ENCODE measurements around the gene NKX1-1.
"Not testable (repeated sequence)": the region's sequence is repeated elsewhere in the genome, so short reads cannot be mapped to it uniquely, and the experiment has no call there.

Gene NKX1-1

DNA sequence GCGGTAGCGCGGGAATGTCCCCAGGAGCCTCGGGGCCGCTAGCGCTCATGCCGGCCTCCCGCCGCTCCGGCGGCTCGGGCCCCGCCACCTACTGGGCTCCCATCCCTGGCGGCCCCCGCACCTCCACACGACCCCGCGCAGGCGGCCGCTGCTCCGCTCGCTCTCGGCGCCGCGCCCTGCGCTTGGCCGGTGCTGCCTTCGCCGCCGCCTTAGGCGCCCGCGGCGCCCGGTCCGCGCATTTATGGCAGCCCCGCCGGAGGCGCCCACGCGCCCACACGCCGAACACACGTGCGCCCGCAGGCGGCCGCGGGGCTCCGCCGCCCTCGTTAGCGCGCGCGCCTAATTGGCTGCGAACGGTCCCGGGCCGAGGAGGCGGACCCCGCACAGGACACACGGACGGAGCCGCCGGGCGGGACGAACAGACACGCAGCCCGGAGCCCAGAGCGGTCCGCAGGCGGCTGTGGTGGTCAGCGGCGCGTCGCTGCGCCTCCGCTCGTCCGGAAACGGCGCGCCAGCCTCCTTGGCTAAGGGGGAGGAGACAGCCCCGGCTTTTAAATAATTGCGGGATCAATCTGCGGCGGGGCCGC is at the start of gene NKX1-1:
NKX1-1 (minus strand) TSS at position 49 of the 587 bp plus-strand sequence; CDS start at position 49, 0 bp downstream.
- DNase-seq = no peak

GRCh38 chr4:1453731-1454130 is 47.5 kb upstream of the NKX1-1 start:
- DNase-seq = no peak

DNA sequence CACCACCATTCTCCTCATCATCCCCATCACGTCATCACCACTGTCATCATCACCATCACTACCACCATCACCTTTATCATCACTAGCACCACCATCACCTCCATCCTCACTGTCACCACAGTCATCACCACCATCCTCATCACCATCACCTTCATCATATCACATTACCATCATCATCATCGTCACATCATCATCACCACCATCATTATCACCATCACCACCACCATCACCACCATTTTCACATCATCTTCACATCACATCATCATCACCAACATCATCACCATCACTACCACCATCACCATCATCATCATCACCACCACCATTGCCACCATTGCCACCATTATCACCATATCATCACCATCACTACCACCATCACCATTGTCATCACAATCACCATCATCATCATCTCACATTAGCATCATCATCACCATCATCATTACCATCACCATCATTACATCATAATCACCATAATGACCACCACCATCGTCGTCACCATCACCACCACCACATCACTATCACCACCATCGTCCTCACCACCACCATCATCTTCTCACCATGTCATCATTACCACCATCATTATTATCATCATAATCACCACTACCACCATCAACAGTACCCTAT is 46.3 kb upstream of the NKX1-1 start:
- DNase-seq = no peak

- DNase-seq = no peak
Observed at GRCh38 chr4:1451752-1452122, 45.5 kb upstream of the NKX1-1 start.

GRCh38 chr4:1451106-1451751 is 45.0 kb upstream of the NKX1-1 start:
- DNase-seq = peak; percentile 4

- peak; percentile 7 for DNase-seq
Observed at GRCh38 chr4:1449833-1450741, 43.8 kb upstream of the NKX1-1 start.

DNA sequence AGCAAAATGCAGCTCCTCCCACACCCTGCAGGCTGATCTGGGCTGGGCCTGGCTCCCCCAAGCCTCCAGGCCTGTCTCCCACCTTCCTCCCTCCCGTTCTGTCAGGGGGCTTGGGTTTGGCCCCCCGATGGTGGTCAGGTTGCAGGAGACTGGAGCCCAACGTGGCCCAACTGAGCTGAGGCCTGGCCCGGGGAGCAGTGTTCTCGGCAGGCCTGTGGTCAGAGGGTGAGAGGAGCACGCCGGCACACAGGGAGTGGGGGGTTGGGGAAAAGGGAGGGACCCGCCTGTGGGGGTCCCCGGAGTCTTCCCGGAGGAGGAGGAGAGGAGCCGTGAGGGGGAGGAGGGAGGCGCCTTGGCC is 43.2 kb upstream of the NKX1-1 start:
- no peak for DNase-seq

- peak; percentile 5 for DNase-seq
Observed at GRCh38 chr4:1448589-1449420, 42.6 kb upstream of the NKX1-1 start.

GRCh38 chr4:1447676-1448588 is 41.7 kb upstream of the NKX1-1 start:
- DNase-seq = no peak

DNA sequence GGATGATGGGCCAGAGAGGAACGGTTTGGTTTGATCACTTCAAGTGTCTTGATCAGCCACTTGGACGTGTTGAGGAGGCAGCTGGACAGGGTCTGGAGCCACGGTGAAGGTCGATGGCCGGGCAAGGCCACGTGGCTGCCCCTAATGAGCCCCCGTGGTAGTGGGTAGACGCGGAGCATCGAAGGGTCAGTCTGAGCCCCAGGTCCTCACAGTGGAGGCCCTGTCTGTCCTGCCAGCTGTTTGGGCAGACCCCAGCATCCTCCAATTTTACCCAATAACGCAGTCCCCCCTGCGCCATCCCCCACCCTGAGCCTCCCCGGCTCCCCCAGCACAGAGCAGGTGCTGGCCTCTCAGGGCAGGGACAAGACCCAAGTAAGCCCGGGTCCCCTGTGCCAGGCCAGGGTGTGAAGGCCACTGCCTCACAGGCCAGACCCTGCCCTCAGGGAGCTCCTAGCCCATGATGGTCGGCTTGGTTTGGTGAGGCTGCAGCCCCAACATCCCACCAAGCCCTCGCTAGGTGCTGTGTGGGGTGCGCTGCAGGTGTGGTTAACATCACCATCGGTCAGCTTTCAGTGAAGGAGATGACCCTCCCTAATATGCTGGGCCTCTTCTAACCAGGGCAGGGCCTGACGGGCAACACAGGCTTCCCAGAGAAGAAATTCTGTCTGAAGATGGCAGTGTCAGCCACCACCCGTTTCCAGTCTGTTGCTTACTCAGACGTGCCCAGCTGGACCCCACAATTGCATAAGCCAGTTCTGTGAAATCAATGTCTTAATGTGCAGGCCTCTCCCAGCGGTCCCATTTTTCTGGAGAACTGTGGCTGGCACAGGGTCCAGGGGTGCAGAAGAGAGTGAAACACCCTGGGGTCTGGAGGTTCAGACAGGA is 40.5 kb upstream of the NKX1-1 start:
- DNase-seq = no peak

DNA sequence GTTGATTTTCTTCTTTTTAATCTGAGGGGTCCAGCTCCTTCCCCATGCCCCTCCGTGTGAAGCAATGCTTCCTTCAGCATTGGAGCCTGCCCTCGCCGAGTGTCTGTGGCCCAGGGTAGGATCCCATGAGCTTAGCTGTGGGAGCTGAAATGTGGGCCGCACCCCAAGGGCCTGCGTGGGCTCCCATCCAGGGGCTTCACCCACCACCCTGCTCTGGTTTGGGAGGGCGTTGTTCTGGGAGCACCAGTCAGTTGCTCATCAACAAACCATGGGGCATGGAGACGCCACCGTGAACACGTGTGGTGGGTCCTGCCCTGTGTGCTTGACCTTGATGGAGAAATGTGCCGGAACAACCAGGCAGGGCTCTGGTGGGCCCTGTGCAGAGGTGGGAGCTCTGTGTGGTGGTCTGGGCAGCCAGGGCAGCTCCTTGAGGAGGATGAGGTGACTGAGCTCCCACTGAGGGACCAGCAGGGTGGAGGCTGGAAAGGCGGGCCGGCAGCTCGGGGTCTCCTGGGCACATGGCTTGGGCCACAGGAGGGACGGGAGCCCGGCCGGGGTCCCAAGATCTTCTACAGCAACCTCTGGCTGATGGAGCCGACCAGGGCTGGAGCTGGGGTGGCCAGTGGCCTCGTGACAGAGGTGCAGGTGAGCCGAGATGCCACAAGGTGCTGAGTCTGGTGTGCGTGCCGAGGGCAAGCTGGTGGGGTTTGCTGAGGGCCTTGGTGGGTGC is 39.6 kb upstream of the NKX1-1 start:
- DNase-seq = no peak

DNA sequence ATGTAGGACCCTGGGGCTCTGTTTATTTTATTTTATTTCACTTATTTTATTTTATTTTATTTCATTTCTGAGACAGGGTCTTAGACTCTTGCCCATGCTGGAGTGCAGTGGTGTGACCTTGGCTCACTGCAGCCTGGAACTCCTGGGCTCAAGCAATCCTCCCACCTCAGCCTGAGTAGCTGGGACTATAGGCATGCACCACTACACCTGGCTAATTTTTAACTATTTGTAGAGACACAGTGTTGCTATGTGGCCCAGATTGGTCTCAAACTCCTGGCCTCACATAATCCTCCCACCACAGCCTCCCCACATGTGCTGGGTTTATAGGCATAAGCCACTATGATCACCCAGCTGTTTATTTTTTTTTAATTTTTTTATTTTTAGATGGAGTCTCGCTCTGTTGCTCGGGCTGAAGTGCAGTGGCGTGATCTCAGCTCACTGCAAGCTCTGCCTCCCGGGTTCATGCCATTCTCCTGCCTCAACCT is 37.5 kb upstream of the NKX1-1 start:
- not testable (repeated sequence) for DNase-seq

- DNase-seq = no peak
Observed at GRCh38 chr4:1427010-1427409, 20.8 kb upstream of the NKX1-1 start.

GRCh38 chr4:1421657-1422056 is 15.4 kb upstream of the NKX1-1 start:
- DNase-seq = no peak

- no peak for DNase-seq
Observed at GRCh38 chr4:1419708-1420107, 13.5 kb upstream of the NKX1-1 start.

DNA sequence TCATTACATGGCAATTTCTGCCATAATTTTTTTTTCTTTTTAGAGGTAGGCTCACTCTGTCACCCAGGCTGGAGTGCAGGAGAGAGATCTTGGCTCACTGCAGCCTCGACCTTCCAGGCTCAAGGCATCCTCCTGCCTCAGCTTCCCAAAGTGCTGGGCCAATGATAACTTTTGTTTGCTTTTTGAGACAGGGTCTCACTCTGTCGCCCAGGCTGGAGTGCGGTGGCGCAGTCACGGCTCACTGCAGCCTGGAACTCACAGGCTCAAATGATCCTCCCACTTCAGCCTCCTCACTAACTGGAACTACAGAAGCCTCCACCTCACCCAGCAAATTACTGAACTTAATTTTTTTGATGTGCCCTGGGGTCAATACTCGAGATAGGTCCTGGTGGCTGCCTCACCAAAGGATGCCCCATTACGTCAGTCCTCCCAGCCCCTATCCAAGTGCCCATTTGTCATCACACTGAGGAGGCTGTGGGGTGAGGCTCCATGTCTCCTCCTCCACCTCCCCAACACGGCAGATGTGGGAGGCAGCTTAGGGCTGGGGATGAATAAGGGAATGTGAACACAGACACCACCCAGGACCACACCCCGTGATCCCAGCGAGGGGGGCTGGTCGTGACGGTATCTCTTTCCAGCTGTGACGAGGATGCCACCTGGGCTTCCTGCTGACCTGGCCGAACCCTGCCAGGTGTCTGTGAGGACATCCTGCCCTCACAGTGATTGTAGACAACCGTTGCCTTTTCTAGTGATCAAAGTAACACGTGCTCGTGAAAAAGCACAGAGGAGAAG is 12.4 kb upstream of the NKX1-1 start:
- no peak for DNase-seq

DNA sequence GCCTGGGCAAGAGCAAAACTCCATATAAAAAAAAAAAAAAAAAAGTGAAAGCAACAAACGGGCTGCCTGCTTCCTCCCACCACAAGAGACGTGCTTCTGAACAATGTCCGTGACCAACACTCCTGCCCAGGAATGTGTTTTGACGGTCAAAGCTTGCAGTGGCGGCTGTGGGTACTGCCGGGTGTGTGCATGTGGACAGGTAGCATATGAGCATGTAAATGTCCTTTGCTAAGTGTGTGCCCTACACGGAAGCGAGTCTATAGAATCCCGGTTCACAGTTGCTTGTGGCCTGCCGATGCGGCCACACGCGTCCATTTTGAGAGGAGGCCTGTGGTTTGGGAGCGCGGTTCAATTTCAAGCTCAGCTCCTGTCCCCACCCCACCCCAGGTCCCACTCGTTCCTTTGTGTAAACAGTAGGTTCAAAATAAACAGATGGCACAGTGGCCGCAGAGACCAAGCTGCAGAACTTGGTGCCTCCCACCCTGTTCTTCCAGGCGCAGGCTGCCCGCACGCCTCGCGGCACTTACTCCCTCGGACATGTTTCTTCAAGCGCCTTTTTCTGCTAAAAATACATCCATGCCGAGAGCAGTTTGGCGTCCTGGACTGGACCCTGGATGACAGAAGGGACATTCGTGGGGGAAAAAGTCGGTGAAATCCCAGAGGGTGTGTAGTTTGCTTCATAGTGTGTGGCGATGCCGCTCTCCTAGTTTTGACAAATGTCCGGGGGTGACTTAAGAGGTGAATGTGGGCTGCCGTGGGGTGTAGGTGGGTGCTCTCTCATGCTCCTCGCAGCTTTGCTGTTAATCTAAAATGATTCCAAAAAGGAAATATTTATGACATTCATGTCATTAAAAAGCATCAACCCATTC is 11.5 kb upstream of the NKX1-1 start:
- DNase-seq = no peak

DNA sequence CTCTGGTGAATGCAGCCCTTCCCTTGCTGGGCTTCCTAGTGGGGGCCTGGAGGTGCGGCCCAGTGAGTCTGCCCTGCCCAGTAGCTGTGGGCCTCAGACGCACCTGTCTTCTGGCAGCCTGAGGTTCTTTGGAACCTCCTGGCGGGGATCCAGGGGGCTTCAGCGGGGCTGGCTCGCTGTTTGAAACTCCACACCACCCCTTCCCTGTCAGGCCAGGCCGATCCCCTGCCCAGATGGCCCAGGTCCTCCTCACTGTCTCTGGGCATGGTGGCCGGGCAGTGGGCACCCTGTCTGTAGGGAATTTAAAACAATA is 10.7 kb upstream of the NKX1-1 start:
- peak; percentile 4 for DNase-seq
